ENCODE results near the gene PIGW.
"Not testable (repeated sequence)": the region's sequence is repeated elsewhere in the genome, so short reads cannot be mapped to it uniquely, and the experiment has no call there.

The PIGW gene

GRCh38 chr17:36534840-36535668, at the start of gene PIGW, which contains the start of gene MYO19:
Gene PIGW, plus strand, starts transcription at chr17:36534987. Its CDS starts 2,115 bp downstream, at chr17:36537102.
Gene MYO19, minus strand, starts transcription at chr17:36534868. Its CDS starts 2,330 bp downstream, at chr17:36532538.
- peak; percentile 65 to 81 for DNase-seq

DNA sequence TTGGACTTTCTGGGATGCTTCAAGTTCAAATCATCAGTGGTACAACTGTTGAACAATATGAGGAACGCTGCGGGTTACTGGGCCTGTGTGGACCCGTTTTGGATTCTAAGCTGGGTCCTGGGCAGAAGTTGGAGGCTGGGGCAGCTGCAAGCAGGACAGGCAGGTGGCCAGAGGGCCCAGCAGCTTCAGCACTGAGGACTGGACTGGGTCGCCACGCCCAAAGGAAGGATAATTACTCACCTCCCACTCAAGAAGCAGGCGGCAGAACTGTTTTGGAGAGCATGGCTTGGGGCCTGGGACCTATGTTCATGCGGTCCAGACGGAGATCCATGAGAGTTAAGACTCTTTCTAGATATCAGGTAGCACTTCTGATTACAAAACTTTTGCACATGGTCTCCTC, 49.8 kb upstream of the PIGW start:
- DNase-seq, result no peak

- DNase-seq, result no peak
Observed at GRCh38 chr17:36485805-36486203, 49.0 kb upstream of the PIGW start.

GRCh38 chr17:36486204-36487194, 48.3 kb upstream of the PIGW start, which contains the start of gene ZNHIT3:
Gene ZNHIT3, plus strand, starts transcription at chr17:36486681. Its CDS starts 19 bp downstream, at chr17:36486700.
- peak; percentile 82 to 85 for DNase-seq

- no peak for DNase-seq
Observed at GRCh38 chr17:36493956-36494355, 40.8 kb upstream of the PIGW start.

- no peak for DNase-seq
Observed at GRCh38 chr17:36494674-36495073, 40.1 kb upstream of the PIGW start.

- no peak for DNase-seq
Observed at GRCh38 chr17:36495076-36495578, 39.7 kb upstream of the PIGW start.

GRCh38 chr17:36496018-36496789, 38.6 kb upstream of the PIGW start:
- DNase-seq, result no peak

- no peak for DNase-seq
Observed at GRCh38 chr17:36498155-36498554, 36.6 kb upstream of the PIGW start.

DNA sequence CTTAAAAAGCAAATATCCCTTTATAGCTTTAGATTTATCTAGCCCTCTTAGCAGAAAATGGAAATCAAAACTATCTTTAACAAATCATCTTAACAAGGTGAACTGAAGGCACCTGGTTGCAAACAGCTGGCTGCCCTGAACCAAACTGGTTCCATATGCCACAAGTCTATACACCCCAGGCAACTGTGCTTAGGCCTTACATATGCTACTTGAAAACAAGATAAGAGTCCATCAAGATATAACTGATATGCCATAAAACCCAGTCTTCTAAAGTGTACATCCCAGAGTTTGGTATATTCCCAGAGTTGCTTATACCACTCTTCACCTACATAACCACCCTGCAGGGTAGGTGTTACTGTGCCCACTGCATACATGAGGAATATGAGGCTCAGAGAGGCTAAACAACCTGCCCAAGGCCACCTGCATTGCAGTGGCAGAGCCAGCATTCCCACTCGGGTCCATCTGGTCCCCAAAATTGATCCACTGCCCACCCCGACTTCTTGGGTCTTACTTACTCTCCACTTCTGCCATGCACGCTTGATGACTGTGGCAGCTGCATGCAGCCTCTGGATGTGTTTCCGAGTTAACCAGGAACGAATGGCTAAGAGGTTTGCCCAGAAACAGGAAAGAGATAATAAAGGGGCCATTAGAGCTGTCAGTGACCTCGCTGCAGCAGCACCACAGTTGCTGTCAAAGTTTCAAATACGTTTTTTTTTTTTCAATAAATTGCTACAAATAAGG, 36.1 kb upstream of the PIGW start:
- no peak for DNase-seq

- DNase-seq, result no peak
Observed at GRCh38 chr17:36500745-36501225, 34.0 kb upstream of the PIGW start.

DNA sequence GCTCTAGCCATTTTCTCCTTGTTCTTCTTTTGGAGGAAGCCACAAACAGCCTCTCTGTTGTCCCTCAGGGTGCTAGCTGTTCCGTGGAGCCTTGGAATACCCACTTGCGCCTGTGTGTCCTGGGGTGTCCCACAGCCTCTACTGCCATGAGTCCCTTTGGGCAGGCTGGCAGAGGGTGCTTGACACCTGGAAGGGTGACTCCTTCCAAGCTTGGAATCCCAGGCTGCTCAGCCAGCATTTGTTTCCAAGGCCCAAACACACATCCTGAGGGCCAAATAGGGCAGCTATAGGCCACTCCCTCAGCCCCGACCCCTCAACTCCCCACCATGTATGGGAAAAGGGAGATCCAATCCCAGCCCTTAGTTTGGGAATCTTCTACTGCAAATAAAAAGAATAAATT, 33.4 kb upstream of the PIGW start:
- no peak for DNase-seq

DNA sequence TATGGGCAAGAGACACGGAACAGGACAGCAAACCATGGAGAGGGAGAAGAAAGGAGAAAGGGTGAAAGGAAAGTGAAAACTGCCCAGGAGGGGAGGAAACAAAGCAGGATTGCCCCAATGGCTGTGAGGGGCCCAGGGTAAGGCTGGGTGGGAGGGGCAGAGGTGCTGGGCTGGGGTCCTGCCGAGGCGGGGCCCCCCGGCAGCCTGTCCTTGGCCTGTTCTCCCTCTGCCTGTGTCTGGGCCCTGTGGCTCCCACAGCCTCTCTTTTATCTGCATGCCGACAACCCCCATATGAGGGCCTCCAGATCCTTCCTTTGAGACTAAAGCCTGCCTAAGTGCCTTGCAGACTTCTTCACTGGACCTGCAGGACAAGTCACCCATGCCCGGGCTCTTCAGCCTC, 32.8 kb upstream of the PIGW start:
- no peak for DNase-seq

- DNase-seq, result no peak
Observed at GRCh38 chr17:36503456-36504155, 31.2 kb upstream of the PIGW start.

DNA sequence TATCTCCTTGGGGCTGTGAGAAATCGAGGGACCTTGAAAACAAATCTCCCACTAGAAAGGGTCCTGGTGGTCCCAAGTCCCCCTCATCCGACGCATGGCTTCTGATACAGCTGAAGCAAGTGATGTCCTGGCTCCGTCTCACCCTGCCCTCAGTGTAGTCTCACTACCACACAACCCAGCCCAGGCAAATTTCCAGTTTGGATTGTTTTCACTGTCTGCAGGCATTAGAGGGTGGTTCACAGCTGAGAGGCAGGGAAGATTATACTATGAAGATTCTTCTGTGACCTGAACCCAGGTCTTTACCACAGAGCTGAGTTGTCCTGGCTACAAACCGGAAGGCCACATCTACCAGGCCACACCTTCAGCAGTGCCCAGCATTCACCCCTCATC, 30.6 kb upstream of the PIGW start:
- no peak for DNase-seq

DNA sequence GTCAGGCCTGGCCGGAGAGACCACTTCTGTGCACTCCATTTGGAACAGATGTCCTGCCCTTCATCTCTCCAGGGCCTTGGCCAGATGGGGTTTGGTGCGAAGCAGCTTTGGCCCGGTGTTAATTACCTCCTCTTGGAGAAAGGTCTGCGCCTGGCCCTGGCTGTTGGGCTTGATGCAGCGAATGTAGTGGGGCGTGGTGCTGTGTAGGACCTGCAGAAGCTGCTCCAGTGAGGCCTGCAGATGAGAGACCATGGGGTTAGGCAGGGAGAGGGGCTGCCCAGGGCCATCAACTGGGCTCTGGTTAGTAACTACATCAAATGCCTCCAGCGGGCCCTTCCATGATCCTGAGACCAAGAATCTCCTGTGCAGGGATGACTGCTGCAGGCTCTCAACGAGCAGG, 29.6 kb upstream of the PIGW start:
- no peak for DNase-seq

DNA sequence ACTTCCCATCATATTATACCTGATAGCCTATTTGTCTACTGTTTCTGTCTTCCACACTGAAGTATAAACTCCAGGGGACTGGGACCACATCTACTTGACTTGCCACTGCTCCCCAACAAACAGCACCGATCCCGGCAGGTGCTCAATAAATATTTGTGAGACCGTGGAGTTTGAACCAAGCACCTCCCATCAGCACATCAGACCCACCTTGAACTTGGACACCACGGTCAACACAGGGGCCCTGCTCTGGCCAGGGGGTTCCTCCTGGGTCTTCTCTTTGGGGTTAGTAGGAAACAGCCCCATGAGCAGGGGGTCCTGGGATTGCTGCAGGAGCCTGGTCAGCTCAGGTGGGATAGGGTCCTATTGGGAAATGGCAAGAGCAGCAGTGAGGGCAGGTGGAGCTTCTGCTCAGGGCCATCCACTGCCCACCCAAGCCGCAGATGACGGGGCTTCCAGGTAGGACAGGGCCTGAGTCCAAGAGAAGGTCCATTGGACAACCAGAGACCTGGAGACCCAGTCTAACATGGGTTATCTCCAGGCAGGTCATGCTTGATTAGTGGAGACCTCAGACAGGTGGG, 28.4 kb upstream of the PIGW start:
- no peak for DNase-seq

GRCh38 chr17:36506831-36507230, 28.0 kb upstream of the PIGW start:
- DNase-seq, result no peak

- no peak for DNase-seq
Observed at GRCh38 chr17:36507266-36507665, 27.5 kb upstream of the PIGW start.

- DNase-seq, result not testable (repeated sequence)
Observed at GRCh38 chr17:36508439-36508838, 26.3 kb upstream of the PIGW start.

Measured in NCI-H187 (cell line).